ENCODE data around the gene NEDD8. TPM values are rescaled to one million over a fixed set of nuclear protein-coding genes. Genes with fewer than 3 reads are reported as not detected.

Gene NEDD8
- total RNA-seq, 1 experiment from 2014 or later = 330 TPM

DNA sequence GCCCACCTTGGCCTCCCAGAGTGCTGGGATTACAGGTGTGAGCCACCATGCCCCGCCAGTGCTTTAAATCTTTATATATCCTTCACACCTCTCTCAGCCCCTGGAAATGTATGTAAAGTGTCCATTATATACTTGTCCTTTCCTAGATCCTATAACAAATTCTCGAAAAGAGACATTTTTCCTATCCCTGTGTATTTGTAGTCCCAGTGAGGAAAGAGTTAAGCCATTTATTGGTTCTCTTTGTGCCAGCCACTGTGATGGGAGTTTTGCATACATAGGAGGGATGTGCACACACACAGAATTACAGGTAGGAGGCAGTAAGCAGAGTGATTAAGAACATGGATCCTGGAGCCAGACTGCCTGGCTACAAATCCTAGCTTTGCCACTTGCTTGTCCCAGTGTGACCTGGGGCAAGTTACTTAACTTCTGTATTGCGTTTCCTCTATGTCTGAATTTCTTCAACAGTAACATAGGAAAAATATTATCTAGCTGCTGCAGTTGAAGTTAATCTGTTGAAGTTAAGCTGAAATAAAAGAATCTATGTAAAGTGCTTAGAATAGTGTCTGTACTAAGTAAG lies 41.3 kb upstream of the NEDD8 start:
- ChIA-PET CTCF (interaction anchor here (1.0 kb wide), 1 partner anchor 31 kb away, joined by 7 read pairs; the partner anchor contains the start of gene TINF2), POLR2A (ENCODE audit: unreplicated experiment) (no interaction called here)
- Histone ChIP-seq H3K4me2 (ENCODE audit: low read length) (peak overlapping the region; percentile 29), H3K27ac (ENCODE audit: low read length) (peak overlapping the region; percentile 29; the same call in 1 of the 2 replicates), H3F3A (ENCODE audit: low read length, unreplicated experiment) (no peaks in the 10 kb centered on the region), H3K27me3 (ENCODE audit: low read length) (no peaks in the 10 kb centered on the region), H3K9me2 (replicated peaks; ENCODE audit: low read length) (no peaks in the 10 kb centered on the region), H4K20me1 (ENCODE audit: low read length) (no peaks in the 10 kb centered on the region), H3K9ac (ENCODE audit: low read length) (no peak overlapping the region), H3K4me3 (ENCODE audit: low read length) (no peak overlapping the region), H3K79me2 (ENCODE audit: low read length) (no peaks in the 10 kb centered on the region), H3K9me3 (ENCODE audit: low read length) (no peaks in the 10 kb centered on the region), H3K4me1 (ENCODE audit: insufficient read depth, low read length) (peaks cover 21% of the 10 kb centered on the region), H3K36me3 (ENCODE audit: low read depth, low read length) (no peaks in the 10 kb centered on the region), H2AFZ (ENCODE audit: low read length) (peak overlapping the region; percentile 27; the same call in 1 of the 2 replicates)
- intact Hi-C loops (cut with micrococcal nuclease) = no loop called here
- DNase-seq (peak; percentile 16), ATAC-seq (no peak)
- no TSS peak for BruUV-seq (replicated peaks)
- no peak for TF ChIP-seq EZH2phosphoT487 (IDR thresholded peaks at IDR 0.05; ENCODE audit: borderline replicate concordance, low read length)
- TF ChIP-seq EZH2 (IDR thresholded peaks at IDR 0.05; ENCODE audit: low read length, unreplicated experiment) = no peak
- TF ChIP-seq, protein P1, sequence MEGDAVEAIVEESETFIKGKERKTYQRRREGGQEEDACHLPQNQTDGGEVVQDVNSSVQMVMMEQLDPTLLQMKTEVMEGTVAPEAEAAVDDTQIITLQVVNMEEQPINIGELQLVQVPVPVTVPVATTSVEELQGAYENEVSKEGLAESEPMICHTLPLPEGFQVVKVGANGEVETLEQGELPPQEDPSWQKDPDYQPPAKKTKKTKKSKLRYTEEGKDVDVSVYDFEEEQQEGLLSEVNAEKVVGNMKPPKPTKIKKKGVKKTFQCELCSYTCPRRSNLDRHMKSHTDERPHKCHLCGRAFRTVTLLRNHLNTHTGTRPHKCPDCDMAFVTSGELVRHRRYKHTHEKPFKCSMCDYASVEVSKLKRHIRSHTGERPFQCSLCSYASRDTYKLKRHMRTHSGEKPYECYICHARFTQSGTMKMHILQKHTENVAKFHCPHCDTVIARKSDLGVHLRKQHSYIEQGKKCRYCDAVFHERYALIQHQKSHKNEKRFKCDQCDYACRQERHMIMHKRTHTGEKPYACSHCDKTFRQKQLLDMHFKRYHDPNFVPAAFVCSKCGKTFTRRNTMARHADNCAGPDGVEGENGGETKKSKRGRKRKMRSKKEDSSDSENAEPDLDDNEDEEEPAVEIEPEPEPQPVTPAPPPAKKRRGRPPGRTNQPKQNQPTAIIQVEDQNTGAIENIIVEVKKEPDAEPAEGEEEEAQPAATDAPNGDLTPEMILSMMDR (conservative IDR thresholded peaks at IDR 0.05; ENCODE audit: low read depth, low read length) = peak; percentile 38; the same call in 1 of the 2 replicates

DNA sequence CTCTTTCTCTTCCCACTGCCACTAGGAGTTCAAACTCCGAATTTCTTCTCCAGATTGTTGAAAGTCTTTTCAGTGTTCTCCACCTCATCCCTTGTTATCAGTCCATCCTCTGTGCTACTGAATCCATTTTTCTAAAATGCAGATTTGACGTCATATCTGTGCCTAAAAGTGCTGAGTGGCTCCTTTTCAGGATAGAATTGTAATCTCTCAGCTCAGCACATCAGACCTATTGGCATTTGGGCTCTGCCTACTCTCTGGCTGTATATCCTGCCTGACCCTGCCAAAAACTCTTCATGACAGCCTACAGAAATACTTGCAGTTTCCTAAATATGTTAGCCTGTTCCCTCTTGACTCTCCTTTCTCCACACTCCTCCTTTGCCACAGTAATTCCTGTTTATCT lies 40.3 kb upstream of the NEDD8 start:
- no peaks in the 10 kb centered on the region for H4K20me1 ChIP-seq (ENCODE audit: low read length)
- no peak overlapping the region for H3K9ac ChIP-seq (ENCODE audit: low read length)
- no peak for DNase-seq
- H3K9me3 ChIP-seq (ENCODE audit: low read length) = no peaks in the 10 kb centered on the region
- no peak overlapping the region for H3K4me2 ChIP-seq (ENCODE audit: low read length)
- no TSS peak for BruUV-seq (replicated peaks)
- no peak overlapping the region for H3K4me3 ChIP-seq (ENCODE audit: low read length)
- TF ChIP-seq, protein P1 (conservative IDR thresholded peaks at IDR 0.05; ENCODE audit: low read depth, low read length) = no peak
- TF ChIP-seq EZH2 (IDR thresholded peaks at IDR 0.05; ENCODE audit: low read length, unreplicated experiment) (no peak), EZH2phosphoT487 (IDR thresholded peaks at IDR 0.05; ENCODE audit: borderline replicate concordance, low read length) (no peak)
- no peaks in the 10 kb centered on the region for H3K79me2 ChIP-seq (ENCODE audit: low read length)
- peaks cover 21% of the 10 kb centered on the region for H3K4me1 ChIP-seq (ENCODE audit: insufficient read depth, low read length)
- ChIA-PET POLR2A (ENCODE audit: unreplicated experiment) (no interaction called here), CTCF (no interaction called here)
- no peaks in the 10 kb centered on the region for H3F3A ChIP-seq (ENCODE audit: low read length, unreplicated experiment)
- no peak overlapping the region for H2AFZ ChIP-seq (ENCODE audit: low read length)
- no peak overlapping the region for H3K27ac ChIP-seq (ENCODE audit: low read length)
- no peaks in the 10 kb centered on the region for H3K36me3 ChIP-seq (ENCODE audit: low read depth, low read length)
- ATAC-seq = no peak
- no peaks in the 10 kb centered on the region for H3K27me3 ChIP-seq (ENCODE audit: low read length)
- intact Hi-C loops (cut with micrococcal nuclease) = no loop called here
- no peaks in the 10 kb centered on the region for H3K9me2 ChIP-seq (replicated peaks; ENCODE audit: low read length)

DNA sequence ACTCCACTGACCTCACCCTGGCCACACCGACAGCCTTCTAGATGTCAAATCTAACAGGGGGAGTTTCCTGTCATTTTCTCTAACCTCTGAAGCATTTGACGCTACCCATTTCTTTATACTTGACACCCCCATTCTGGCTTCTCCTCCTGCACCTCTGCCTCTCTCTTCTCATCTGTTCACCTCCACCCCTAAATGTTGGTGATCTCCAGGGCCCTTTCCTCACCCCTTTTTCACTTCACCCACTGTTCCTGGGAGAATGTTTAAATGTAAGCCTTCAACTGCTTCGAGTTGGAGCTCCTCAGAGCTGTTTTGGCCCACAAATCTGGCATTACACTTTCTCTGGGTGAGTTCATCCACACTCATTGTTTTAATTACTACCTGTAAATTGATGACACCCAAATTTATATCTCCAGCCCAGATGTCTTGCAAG lies 39.7 kb upstream of the NEDD8 start:
- Histone ChIP-seq H3K4me3 (ENCODE audit: low read length) (peak overlapping the region; percentile 99), H3K9me3 (ENCODE audit: low read length) (no peaks in the 10 kb centered on the region), H3K79me2 (ENCODE audit: low read length) (no peaks in the 10 kb centered on the region), H3K27me3 (ENCODE audit: low read length) (no peaks in the 10 kb centered on the region), H3K4me1 (ENCODE audit: insufficient read depth, low read length) (peaks cover 21% of the 10 kb centered on the region), H3K4me2 (ENCODE audit: low read length) (peak overlapping the region; percentile 98), H4K20me1 (ENCODE audit: low read length) (no peaks in the 10 kb centered on the region), H2AFZ (ENCODE audit: low read length) (peak overlapping the region; percentile 99), H3F3A (ENCODE audit: low read length, unreplicated experiment) (no peaks in the 10 kb centered on the region), H3K9ac (ENCODE audit: low read length) (peak overlapping the region; percentile 99; the same call in 1 of the 2 replicates), H3K27ac (ENCODE audit: low read length) (no peak overlapping the region), H3K9me2 (replicated peaks; ENCODE audit: low read length) (no peaks in the 10 kb centered on the region), H3K36me3 (ENCODE audit: low read depth, low read length) (no peaks in the 10 kb centered on the region)
- DNase-seq (no peak), ATAC-seq (no peak)
- POLR2A ChIA-PET (ENCODE audit: unreplicated experiment) = interaction anchor here (0.6 to 0.7 kb wide), 3 partner anchors 8 to 30 kb away, joined by 3 to 6 read pairs (median 6); partner anchors contain the start of gene TINF2
- TSS peak; percentile 56 for BruUV-seq (replicated peaks)
- CTCF ChIA-PET = interaction anchor here (0.6 to 1.5 kb wide), 3 partner anchors 25 to 30 kb away, joined by 3 to 9 read pairs (median 5); partner anchors contain the start of genes DHRS1, NOP9 and TINF2
- intact Hi-C loops (cut with micrococcal nuclease) = loop anchor here (2.0 kb wide), 2 partner anchors 25 to 29 kb away; partner anchors contain the start of gene TINF2
- TF ChIP-seq, protein P1 (conservative IDR thresholded peaks at IDR 0.05; ENCODE audit: low read depth, low read length) = no peak
- TF ChIP-seq EZH2 (IDR thresholded peaks at IDR 0.05; ENCODE audit: low read length, unreplicated experiment) = no peak
- no peak for TF ChIP-seq EZH2phosphoT487 (IDR thresholded peaks at IDR 0.05; ENCODE audit: borderline replicate concordance, low read length)
